ENCODE results near the gene NCAM1.

The NCAM1 gene

DNA sequence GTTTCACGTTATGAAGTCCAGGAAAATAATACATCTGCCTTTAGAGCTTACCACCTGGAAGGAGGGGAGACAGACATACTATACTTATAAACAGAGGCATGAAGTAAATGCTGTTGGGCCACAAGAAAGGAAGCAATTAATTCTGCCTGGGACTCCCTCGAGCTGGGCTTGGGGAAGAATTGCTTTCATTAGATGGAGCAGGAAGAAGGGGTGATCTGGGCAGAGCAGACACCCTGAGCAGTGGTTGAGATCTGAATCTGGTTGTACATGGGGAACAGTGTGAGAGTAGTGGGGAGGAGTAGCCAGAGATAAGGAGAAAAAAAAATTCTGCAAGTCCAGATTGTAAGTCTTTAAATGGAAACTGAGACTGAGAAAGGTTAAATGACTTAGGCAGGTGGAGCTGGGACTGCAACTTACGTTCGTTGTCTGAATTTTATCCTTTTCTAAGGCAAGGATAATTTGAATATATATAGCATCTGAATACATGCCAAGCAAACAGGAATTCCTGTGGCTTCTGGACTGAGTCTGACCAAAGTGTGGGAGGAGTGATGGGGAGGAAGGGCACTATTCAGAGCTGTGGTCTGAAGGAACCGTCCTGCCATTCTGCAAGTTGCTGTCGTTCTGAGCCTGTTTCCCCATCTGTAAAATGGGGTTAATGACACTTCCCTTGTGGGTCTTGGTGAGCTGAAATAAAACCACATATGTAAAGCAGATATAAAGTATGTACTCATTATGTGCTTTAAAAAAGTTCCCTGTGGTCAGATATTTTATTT is 7.9 kb downstream of the NCAM1 start:
- no peak for DNase-seq (ENCODE audit: low read depth in 3 of 3)

DNA sequence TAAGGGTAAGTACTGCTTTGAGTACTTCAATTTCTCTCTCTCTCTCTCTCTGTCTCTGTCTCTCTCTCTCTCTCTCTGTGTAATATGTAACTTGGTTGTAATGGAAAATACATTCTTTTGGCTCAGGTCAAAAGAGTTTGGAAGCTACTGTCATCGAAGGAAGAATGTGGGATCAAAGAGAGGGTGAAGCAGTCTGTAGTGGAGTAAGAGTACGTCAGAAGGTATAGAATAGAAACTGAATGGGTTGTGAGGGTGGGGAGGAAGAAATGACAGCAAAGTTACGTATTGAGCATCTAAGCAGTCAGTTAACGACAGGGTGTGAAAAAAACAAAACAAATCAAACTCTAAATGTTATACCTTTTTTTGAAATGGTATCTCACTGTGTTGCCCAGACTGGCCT is 10.0 kb downstream of the NCAM1 start:
- DNase-seq (ENCODE audit: low read depth in 3 of 3) = no peak

GRCh38 chr11:112971827-112972226 is 10.6 kb downstream of the NCAM1 start:
- no peak for DNase-seq (ENCODE audit: low read depth in 3 of 3)

DNA sequence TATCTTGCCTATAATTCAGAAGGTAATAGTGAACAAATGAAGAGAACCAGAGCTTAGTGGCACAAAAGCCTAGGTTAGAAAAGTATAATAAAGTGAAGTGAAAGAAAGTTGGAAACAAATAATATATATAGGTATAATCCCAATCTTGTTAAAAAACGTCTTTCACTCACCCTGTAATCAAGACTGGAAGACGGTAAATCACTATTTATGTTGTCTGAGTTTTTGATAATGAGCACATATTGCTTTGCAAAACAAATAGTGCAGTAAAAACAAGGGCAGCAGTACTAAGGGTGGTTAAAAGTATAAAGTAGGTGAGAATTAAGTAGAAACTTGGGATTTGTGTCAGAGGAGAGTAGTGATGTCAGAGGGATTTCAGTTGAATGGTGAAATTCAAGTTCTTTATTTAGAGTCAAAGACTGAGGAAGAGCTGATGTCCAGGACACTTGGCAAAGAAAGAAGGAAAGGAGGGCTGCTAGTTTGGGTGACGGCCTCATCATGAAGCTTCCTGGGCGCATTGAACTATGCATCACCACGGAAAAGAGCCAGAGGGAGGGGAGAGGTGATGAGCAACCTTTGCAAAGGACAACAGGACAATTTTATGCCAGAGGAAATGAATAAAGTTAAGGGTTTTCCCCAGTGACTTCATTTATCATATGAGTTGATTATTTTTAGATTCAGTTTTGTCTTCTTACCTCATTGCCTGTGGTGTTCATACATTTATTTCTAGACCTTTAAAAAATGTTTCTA is 11.4 kb downstream of the NCAM1 start:
- DNase-seq (ENCODE audit: low read depth in 3 of 3) = no peak

DNA sequence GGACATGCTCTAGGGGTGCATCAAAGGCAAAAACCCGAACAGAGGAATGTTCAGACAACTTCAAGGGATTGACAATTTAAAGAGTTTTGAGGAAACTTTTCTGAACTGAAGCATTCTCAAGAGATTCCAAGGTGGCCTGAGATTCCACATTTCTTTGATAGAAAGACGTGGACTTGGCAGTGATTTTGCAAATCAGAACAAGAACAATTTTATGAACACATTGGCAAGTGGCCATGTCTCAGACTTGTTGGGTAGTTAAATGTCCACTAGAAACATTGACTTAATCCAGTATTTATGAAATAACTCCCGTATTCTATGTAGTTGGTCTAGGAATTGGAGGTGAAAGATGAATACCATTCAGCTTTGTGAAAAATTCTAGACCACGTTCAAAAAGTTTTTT is 13.8 kb downstream of the NCAM1 start:
- DNase-seq (ENCODE audit: low read depth in 3 of 3) = no peak

DNA sequence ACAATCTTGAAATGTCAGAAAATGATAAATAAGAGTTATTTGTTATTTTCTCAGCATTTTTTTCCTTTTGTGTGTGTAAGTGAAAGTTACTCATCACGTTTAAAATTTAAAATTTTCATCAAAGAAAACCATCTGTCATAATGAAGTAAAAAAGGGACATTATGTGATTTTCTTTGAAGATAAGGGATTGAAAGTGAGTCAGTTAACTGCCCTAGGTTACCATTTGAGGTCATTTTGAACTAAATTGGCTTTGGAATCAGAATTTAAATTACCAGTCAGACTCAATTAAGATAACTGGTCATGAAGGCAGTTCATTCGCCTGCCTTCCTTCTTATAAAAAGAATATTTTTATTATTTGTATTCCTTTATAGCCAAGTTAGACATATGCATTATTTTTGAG is 14.3 kb downstream of the NCAM1 start:
- DNase-seq (ENCODE audit: low read depth in 3 of 3) = no peak

GRCh38 chr11:112977755-112978154 is 16.5 kb downstream of the NCAM1 start:
- no peak for DNase-seq (ENCODE audit: low read depth in 3 of 3)

GRCh38 chr11:112983887-112984286 is 22.7 kb downstream of the NCAM1 start:
- no peak for DNase-seq (ENCODE audit: low read depth in 3 of 3)

DNA sequence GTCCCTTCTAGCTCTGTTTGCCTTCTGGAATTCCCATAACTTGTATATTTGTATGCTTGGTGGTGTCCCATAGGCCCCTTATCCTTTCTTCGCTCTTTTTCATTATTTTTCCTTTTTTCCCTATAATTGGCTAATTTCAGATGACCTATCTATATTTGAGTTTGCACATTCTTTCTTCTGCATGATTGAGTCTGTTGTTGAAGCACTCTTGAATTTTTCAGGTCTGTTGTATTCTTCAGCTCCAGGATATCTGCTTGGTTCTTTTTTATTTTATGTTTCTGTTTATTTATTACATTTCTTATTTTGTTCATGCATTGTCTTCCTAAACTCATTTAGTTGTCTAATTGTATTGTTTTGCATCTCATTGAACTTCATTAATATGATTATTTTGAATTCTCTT is 28.0 kb downstream of the NCAM1 start:
- no peak for DNase-seq (ENCODE audit: low read depth in 3 of 3)

DNA sequence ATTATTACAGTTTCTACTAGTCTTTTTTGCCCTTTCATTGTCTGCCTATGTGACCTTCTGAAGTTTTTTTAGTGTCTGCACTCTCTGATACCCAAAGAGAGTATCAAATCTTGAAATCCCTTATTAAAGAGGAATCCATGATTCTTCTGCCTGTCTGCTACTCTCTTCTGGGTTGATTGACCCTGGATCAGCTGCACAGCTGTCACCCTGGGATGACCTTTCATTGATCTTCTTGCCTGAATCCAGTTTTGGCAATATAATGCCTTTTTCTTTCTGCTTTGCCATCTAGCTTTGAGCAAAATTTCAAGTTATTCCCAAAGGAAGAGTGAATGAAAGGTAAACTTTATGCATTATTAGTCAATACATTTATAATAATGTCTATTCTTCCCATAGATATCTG is 32.6 kb downstream of the NCAM1 start:
- no peak for DNase-seq (ENCODE audit: low read depth in 3 of 3)

- no peak for DNase-seq (ENCODE audit: low read depth in 3 of 3)
Measured at GRCh38 chr11:112995423-112996090, 34.3 kb downstream of the NCAM1 start.

GRCh38 chr11:112996994-112997393 is 35.8 kb downstream of the NCAM1 start:
- DNase-seq (ENCODE audit: low read depth in 3 of 3) = no peak

GRCh38 chr11:112997857-112998466 is 36.7 kb downstream of the NCAM1 start:
- no peak for DNase-seq (ENCODE audit: low read depth in 3 of 3)

- no peak for DNase-seq (ENCODE audit: low read depth in 3 of 3)
Measured at GRCh38 chr11:112999520-112999919, 38.3 kb downstream of the NCAM1 start.

DNA sequence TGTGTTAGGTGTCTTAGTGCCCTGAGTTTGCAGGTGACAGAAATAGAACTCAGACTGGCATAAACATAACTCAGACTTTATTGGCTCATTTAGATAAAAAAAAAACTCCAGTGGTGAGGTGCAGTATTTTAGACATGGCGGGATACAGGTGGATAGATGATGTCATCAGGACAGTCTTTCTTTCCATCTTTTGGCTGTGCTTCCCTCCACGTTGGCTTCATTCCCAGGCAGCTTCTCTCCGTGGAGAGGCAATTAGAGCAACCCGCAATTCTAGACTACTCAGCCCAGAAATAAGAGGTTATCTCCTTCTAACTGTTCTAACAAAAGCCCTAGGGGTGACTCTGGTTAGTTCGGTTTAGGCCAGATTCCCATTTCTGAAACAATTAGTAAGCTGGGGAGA is 40.5 kb downstream of the NCAM1 start:
- DNase-seq (ENCODE audit: low read depth in 3 of 3) = no peak

- DNase-seq (ENCODE audit: low read depth in 3 of 3) = no peak
Measured at GRCh38 chr11:113006896-113007445, 45.8 kb downstream of the NCAM1 start.

DNA sequence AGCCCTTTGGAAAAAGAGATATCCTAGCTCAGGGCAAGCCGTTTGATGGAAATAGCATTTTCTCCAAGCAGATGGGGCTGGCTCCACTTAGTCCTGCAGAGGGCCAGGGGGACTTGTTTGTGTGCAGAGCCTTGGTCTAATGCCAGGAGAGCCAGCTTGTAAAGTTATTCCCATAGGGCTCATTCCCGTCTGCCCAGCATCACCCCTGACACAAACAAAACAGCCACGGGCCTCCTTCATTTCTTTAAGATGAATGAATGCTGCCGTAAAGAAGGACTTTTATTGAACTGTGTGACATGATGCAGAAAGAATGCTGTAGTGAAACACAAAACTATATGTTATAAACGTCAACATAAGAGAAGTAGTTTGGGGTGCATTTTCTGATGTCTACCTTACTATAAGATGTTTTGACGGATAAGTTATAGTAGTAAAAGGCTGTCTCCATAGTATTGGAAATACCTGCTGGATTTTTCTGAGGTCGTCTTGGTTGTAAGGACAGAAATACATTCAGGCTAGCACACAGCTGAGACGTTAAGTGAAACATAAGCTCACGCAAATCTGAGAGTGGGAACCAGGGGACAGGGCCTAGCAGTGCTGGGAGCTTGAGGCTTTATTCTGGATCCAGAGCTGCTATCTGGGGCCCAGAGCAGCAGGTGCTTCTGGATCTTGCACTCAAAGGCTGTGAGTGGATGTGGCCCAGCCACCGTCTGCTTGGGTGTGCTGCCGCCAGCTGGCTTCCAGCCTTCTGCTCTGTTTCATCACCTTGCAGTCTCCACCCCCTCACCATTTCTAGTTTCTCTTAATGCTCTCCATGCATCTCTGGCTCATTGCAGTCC is 53.3 kb downstream of the NCAM1 start:
- DNase-seq (ENCODE audit: low read depth in 3 of 3) = no peak

DNA sequence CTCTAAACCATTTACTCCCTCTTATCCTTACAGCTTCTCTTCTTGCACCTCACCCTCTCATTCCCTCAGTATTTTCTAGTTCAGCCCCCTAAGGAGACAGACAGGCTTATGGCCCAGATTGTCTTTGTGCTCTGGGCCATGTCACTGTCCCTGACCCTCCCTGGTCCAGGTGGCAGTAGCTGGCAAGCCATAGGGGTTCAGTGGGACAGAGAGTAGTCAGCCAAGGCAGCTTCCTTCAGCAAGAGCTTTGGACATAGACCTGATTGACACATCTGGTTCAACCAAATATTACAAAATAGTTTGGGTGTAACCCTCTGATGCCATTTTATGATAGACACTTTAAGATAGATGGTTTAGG is 53.9 kb downstream of the NCAM1 start:
- no peak for DNase-seq (ENCODE audit: low read depth in 3 of 3)

DNA sequence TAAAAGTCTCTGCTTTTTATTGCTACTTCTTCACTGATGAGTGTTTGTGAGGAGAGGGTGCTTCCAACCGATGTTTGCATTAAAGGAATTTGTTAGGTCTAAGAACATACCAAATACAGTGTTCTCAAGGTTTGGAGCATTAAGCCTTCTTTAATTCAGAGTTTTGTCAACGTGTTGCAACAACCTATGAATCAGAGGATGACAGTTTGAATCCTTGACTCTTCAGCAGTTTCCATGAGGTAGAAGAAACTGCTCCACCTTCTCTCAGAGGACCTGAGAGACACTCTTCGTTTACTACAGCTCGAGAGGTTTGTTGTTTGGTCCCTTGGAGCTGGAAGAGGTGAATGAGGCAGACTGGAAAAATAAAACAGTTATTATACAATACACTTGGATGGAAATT is 55.7 kb downstream of the NCAM1 start:
- DNase-seq (ENCODE audit: low read depth in 3 of 3) = no peak

GRCh38 chr11:113018913-113019312 is 57.7 kb downstream of the NCAM1 start:
- DNase-seq (ENCODE audit: low read depth in 3 of 3) = no peak

DNA sequence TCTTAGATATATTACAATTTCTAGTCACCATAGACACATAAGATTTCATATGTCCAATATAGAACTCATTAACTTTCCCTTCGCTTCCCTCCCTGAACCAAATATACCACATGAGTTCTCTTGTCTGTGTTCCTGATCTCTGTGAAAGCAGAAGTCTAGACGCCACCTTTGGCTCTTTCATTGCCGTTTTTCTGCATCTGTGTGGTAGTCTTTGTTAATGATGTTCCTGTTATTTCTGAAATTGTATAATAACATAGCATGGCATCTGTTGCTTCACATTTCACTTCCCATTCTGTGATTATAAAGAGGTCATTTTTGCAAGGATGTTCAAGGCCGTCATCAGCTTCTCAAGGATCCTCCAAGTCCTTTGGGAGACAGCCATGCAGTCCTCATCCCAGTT is 58.5 kb downstream of the NCAM1 start:
- DNase-seq (ENCODE audit: low read depth in 3 of 3) = no peak
